AG09319 (cell line): ENCODE results near the gene LRRC56.

Experiments used
- DNase-seq: peaks from one replicate; pipeline ENCODE4 v3.0.0-alpha.2; 2010; ENCODE audit warnings: low read depth; ENCODE audit errors: extremely low read depth
- TF ChIP-seq, protein P1 (sequence below): IDR thresholded peaks from 2 replicates; pipeline ENCODE4 v1.5.1; 2011; ENCODE audit warnings: low read depth, mild to moderate bottlenecking, inconsistent platforms, low read length, moderate library complexity

Gene LRRC56

DNA sequence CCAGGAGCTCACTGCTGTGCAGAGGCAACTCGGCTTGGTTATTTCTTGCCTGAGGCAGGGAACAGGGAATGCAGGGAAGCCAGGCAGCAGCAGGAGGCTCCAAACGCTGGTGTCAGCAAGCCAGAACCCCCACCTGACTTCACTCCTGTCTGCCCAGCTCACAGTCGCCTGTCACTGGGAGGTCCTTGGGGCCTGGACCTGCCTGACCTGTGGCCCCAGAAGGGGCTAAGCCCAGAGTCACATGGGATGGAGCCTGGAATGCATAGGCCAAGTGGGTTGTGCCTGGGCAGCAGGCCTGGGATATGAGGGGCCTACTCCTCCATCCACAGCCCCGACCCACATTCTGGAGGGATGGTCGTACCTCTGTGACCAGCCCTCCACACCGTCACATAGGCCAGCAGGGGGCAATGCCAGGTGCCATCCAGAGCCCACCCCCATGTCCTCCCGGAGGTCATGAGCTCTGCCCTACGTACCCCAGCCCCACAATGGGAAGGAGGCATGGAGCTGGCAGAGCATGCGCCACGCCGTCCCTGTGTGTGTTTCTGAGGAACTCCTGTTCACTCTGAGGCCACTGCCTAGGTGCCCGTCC is 28.7 kb downstream of the LRRC56 start:
- TF ChIP-seq, protein P1, sequence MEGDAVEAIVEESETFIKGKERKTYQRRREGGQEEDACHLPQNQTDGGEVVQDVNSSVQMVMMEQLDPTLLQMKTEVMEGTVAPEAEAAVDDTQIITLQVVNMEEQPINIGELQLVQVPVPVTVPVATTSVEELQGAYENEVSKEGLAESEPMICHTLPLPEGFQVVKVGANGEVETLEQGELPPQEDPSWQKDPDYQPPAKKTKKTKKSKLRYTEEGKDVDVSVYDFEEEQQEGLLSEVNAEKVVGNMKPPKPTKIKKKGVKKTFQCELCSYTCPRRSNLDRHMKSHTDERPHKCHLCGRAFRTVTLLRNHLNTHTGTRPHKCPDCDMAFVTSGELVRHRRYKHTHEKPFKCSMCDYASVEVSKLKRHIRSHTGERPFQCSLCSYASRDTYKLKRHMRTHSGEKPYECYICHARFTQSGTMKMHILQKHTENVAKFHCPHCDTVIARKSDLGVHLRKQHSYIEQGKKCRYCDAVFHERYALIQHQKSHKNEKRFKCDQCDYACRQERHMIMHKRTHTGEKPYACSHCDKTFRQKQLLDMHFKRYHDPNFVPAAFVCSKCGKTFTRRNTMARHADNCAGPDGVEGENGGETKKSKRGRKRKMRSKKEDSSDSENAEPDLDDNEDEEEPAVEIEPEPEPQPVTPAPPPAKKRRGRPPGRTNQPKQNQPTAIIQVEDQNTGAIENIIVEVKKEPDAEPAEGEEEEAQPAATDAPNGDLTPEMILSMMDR: no peak
- no peak for DNase-seq

DNA sequence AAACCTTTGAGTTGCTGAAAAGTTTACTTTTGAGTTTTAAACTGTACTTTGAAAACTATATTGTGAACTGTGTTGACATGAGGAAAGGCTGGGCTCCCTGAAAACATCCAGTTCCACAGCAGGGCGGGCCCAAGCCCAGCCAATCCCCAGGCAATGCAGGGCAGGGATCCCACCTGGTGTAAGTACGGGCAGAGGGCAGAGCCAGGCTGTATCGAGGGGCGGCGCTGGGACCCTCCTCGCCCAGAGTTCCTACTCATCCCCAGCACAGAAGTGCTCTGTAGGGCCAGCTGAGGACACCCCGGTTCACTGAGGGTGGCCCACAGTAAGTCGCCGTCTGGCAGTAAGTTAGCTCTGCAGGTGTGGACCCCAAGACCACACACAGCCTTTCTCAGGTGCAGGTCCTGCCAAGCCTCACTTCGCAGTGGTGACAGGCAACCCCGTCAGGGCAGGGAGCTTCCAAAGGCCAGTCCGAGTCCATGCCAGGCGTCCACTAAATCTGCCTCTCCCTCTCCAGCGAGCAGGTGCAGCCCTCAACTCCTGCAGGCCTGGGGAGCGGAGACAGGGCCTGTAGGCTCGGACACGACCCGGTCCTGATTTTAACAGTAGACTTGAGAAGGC is 29.8 kb downstream of the LRRC56 start:
- no peak for DNase-seq
- TF ChIP-seq, protein P1: no peak

DNA sequence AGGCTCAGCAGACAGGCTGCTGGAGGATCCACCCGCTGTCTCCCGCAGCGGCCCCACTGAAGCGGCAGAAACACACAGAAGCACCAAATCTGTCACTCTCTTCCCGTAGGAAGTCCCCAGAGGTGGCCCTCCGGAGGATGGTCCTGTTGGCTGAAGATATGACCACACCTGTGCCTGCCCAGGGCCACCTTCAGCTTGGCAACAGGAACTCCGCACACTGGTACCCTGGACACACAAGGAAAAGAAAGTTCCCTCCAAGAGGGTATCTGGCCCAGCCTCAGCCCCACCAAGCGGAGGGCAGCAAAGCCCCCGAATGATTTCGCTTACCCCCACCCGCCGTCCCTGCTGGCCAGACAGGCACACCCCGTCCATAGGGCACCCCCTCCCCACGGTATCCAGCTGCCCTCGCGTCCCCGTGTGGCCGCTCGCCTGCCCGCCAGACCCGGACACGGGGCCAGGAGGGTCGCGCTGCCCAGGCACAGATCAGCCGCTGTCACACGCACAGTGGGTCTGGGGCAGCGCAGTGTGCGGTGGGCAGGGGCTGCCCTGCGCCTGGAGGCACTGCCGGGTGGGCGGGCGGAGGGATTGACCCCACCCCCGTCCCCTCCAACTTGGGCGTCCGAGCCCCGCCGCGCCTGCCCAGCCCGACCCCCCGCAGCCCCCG is 30.4 kb downstream of the LRRC56 start:
- no peak for DNase-seq
- TF ChIP-seq, protein P1: no peak

DNA sequence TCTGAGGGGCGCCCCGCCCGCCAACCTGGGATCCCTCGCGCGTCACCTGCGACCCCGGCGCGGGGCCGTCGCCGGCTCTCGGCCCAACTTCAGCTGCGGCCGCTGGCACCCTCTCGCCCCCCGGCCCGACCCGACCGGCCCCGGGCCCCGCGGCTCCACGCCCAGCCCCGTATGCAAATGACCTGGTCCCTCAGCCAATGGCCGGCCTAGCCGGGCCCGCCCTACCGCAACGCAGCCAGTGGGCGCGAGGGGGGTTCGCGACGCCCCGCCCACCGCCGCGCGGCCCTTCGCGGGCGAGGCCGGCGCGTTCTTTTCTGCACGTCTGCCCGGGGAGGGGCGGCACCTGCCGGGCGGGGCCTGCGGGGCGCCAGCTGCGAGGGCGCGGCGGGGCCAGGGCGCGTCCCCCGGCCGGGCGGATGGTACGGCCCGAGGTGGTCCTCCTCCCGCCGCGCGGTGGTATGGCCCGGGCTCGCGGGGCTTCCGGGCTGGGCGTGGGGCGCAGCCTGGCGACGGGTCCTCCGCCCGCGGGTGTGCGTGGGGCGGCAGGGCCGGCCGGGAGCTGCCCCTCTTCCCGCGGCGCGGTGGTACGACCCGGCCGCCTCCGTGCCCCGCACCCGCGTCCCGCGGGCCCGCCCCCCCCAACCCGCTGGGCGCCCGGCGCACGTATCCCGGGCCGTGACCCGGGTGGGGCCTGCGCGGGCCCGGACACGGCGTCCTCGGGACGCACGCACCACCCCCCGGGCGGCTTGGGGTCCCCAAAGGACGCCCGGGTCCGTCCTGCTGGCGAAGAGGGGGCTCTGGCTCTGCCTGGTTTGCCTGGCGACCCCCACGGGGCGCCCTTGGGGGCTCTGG is 31.2 kb downstream of the LRRC56 start:
- DNase-seq: peak; percentile 79
- TF ChIP-seq, protein P1: no peak

DNA sequence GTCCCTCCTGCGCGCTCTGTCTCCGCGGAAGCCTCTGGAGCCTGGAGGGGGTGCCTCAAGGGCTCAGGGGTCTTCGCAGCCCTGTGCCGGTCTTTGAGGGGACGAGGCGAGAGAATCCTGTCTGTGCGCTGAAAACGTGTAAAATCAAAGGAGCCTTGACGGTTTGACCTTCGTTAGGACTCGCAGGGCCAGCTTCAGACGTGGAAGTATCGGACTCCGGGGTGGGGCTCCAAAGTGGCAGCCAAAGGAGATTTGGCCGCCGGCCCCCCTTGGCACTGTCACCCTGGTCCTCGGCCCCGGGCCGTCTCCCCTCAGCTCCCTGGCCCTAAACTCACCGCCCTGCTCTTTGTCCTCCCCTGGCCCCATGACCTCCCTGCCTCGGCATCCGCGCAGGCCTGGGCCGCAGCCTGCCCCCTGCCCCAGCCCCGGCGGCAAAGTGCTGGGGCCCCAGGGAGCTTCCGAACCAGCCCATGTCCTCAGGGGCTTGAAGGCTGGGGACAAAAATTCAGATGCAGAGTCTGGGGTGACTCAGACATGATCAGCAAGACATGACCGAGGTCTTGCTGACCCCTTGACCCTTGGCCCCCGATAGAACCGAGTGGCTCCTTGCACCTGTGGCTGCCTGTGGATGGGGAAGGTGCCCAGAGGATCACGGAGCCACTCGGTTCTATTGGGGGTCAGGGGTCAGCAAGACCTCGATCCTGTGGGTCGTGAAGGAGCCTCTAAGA is 32.0 kb downstream of the LRRC56 start:
- TF ChIP-seq, protein P1: no peak
- DNase-seq: no peak

DNA sequence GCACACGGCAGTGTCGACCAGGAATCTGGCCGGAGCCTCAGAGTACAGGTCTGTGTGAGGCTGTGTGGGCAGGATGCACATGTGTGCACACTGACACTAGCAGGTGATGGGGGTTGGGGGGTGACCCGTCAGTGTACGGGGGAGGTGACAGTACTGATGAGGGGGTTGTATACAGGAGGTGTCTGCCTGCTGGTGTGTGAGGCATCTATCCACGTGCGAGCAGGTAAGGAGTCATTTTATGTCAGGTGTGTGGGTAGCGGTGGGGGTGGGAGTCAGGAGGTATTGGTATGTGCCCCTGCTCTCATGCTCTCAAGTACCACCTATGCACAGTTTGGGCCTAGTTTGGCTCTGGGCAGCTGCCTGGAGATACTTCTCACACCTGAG is 34.5 kb downstream of the LRRC56 start:
- no peak for DNase-seq
- TF ChIP-seq, protein P1: no peak
